Mucosa of descending colon (tissue), 3 donors: ENCODE results near the gene TTBK2. TPM values are rescaled to one million over a fixed set of nuclear protein-coding genes. Genes with fewer than 3 reads are reported as not detected.

Experiments
- ATAC-seq: fragments of 200-7000 bp; cut with Tn5 transposase; one replicate; pipeline ENCODE4 v1.9.1; 2020; ENCODE audit warnings: mild to moderate bottlenecking, moderate library complexity
- DNase-seq, 3 donors: peaks; one replicate each; pipeline ENCODE4 v3.0.0-alpha.2; 2020
- H3K36me3 ChIP-seq: fragments of 200-600 bp; one replicate; pipeline ENCODE4 v1.8.0; 2021; ENCODE audit warnings: low read depth, mild to moderate bottlenecking
- H3K4me1 ChIP-seq: fragments of 200-600 bp; one replicate; pipeline ENCODE4 v1.8.0; 2021; ENCODE audit warnings: low read depth, mild to moderate bottlenecking
- H3K4me3 ChIP-seq: fragments of 200-600 bp; one replicate; pipeline ENCODE4 v1.8.0; 2021; ENCODE audit warnings: mild to moderate bottlenecking
- H3K9me3 ChIP-seq: fragments of 200-600 bp; one replicate; pipeline ENCODE4 v1.8.0; 2021; ENCODE audit warnings: mild to moderate bottlenecking
- CTCF ChIP-seq: fragments of 200-600 bp; IDR thresholded peaks from one replicate; pipeline ENCODE4 v1.8.0; 2022; ENCODE audit warnings: antibody characterized with exemption, mild to moderate bottlenecking
- intact Hi-C, 2 donors: fragments of 100-400 bp; cut with DNase I in 1 of 2; cut with micrococcal nuclease in 1 of 2; formaldehyde crosslinking; loops; one replicate each; pipeline versions ENCODE4 v1.11.0 to v1.11.1; 2022; cut with DNase I, micrococcal nuclease
- total RNA-seq, 3 donors: library from RNA; stranded (reverse); fragmentation: NEBNext Ultra II Directional in 2 of 3; extraction: Animal tissue kit (Norgen Biotek cat#: 25700) in 2 of 3; gene quantifications; one replicate each; pipeline versions ENCODE4 v1.2.1 to v1.2.4, GENCODE V29; 2021 to 2023
- donor health status: DM: no; HTN: no; CAD: no; lungs with moderate emphysema.
- donor health status: DM: no; HTN: no; CAD: no.
- donor health status: DM: no; HTN: yes; CAD: no.

TTBK2 gene
- total RNA-seq, 3 donors from 2014 or later, result 9.7 to 27.6 (median 11.4) TPM

GRCh38 chr15:42742149-42742548, 178.4 kb downstream of the TTBK2 start:
- no peak for DNase-seq
- H3K4me1 ChIP-seq, result peaks cover 5% of the 10 kb centered on the region
- no peak overlapping the region for H3K4me3 ChIP-seq
- H3K36me3 ChIP-seq, result no peaks in the 10 kb centered on the region
- ATAC-seq, result no peak
- intact Hi-C loops, result no loop called here
- no peaks in the 10 kb centered on the region for H3K9me3 ChIP-seq
- no peak for TF ChIP-seq CTCF

- Histone ChIP-seq H3K36me3 (no peaks in the 10 kb centered on the region), H3K4me1 (peaks cover 5% of the 10 kb centered on the region), H3K4me3 (no peak overlapping the region), H3K9me3 (no peaks in the 10 kb centered on the region)
- intact Hi-C loops, result no loop called here
- ATAC-seq (no peak), DNase-seq (no peak)
- no peak for TF ChIP-seq CTCF
These were observed 178.9 kb downstream of the TTBK2 start for GRCh38 chr15:42741710-42742109.

- H3K9me3 ChIP-seq, result no peaks in the 10 kb centered on the region
- TF ChIP-seq CTCF, result no peak
- DNase-seq (peak in 2 of 3 donors; percentile 73 to 77), ATAC-seq (peak; percentile 56)
- peaks cover 3% of the 10 kb centered on the region for H3K36me3 ChIP-seq
- intact Hi-C loops, result no loop called here
- H3K4me1 ChIP-seq, result peaks cover 13% of the 10 kb centered on the region
- peak overlapping the region; percentile 78 for H3K4me3 ChIP-seq
These were observed 182.8 kb downstream of the TTBK2 start for GRCh38 chr15:42737529-42738328.

GRCh38 chr15:42736793-42737528, 183.6 kb downstream of the TTBK2 start, which contains the start of gene CDAN1:
CDAN1 (minus strand) TSS chr15:42737128; CDS start chr15:42737102, 26 bp downstream.
- Histone ChIP-seq H3K4me3 (peak within 1 kb of the TSS; percentile 78), H3K9me3 (no peaks in the 10 kb centered on the region), H3K36me3 (peaks cover 3% of the 10 kb centered on the region), H3K4me1 (peaks cover 13% of the 10 kb centered on the region)
- intact Hi-C loops, result no loop called here
- no peak for TF ChIP-seq CTCF
- ATAC-seq (peak; percentile 98), DNase-seq (peak; percentile 93 to 96 (median 93))

- intact Hi-C loops, result no loop called here
These were observed 184.3 kb downstream of the TTBK2 start for GRCh38 chr15:42736178-42736792.

More at GRCh38 chr15:42736178-42736792, 184.3 kb downstream of the TTBK2 start:
- peak; percentile 39 for ATAC-seq
- H3K4me3 ChIP-seq, result peak overlapping the region; percentile 78
- peak in 1 of 3 donors; percentile 43 for DNase-seq
- H3K9me3 ChIP-seq, result no peaks in the 10 kb centered on the region
- H3K4me1 ChIP-seq, result peaks cover 13% of the 10 kb centered on the region
- no peak for TF ChIP-seq CTCF
- peaks cover 8% of the 10 kb centered on the region for H3K36me3 ChIP-seq
